Transverse colon (tissue), 4 donors: ENCODE results near the gene LMF1.

Experiments used
- CTCF ChIP-seq, 5 experiments: fragments of 200-600 bp in 3 of 5; fragments of 450-650 bp in 2 of 5; sonication (generic) in 3 of 5; IDR thresholded peaks; 1 replicate in 2 of 5; 2 replicates in 3 of 5; pipeline ENCODE4 v1.5.1; 2016 to 2017; ENCODE audit warnings: antibody characterized with exemption in 5 of 5, inconsistent platforms in 3 of 5, mild to moderate bottlenecking in 2 of 5, moderate library complexity in 1 of 5
- EP300 ChIP-seq: sonication (generic); formaldehyde crosslinking; IDR thresholded peaks from one replicate; pipeline ENCODE4 v1.6.1; 2017; ENCODE audit warnings: antibody characterized with exemption, low read depth
- POLR2A ChIP-seq: fragments of 450-650 bp; IDR thresholded peaks from one replicate; pipeline ENCODE4 v1.6.1; 2016; ENCODE audit warnings: antibody characterized with exemption, mild to moderate bottlenecking, moderate library complexity
- POLR2AphosphoS5 ChIP-seq, 3 donors: sonication (generic); formaldehyde crosslinking; IDR thresholded peaks; one replicate each; pipeline ENCODE4 v1.6.1; 2016; ENCODE audit warnings: antibody characterized with exemption in 3 of 3

- TF ChIP-seq CTCF (IDR thresholded peaks at IDR 0.05) (no peak), POLR2A (no peak), EP300 (no peak), POLR2AphosphoS5 (IDR thresholded peaks at IDR 0.05) (no peak)
Observed at GRCh38 chr16:850668-851067, 120.1 kb downstream of the LMF1 start.
